NCI-H1048 (cell line): ENCODE results near the gene CABP5.
"Not testable (repeated sequence)": the region's sequence is repeated elsewhere in the genome, so short reads cannot be mapped to it uniquely, and the experiment has no call there.

ENCODE experiments used
- DNase-seq: peaks from one replicate; lab custom pipeline; 2025; lab: John Stamatoyannopoulos, UW

CABP5 gene

GRCh38 chr19:48043675-48044258 is at the start of gene CABP5:
CABP5 (minus strand) TSS chr19:48044079; CDS start chr19:48043922, 157 bp downstream.
- DNase-seq = no peak

- DNase-seq = not testable (repeated sequence)
These were observed 47.3 kb upstream of the CABP5 start for GRCh38 chr19:48091111-48091718.

GRCh38 chr19:48090281-48090802 is 46.5 kb upstream of the CABP5 start:
- peak; percentile 20 for DNase-seq

GRCh38 chr19:48088991-48089390 is 45.1 kb upstream of the CABP5 start:
- DNase-seq = not testable (repeated sequence)

GRCh38 chr19:48085904-48086864 is 42.3 kb upstream of the CABP5 start:
- DNase-seq = no peak

GRCh38 chr19:48085076-48085475 is 41.2 kb upstream of the CABP5 start:
- DNase-seq = no peak

GRCh38 chr19:48081106-48081505 is 37.2 kb upstream of the CABP5 start:
- no peak for DNase-seq

- DNase-seq = not testable (repeated sequence)
These were observed 26.4 kb upstream of the CABP5 start for GRCh38 chr19:48070177-48070769.

GRCh38 chr19:48069435-48069834 is 25.6 kb upstream of the CABP5 start:
- no peak for DNase-seq

GRCh38 chr19:48064509-48064908 is 20.6 kb upstream of the CABP5 start:
- DNase-seq = no peak

GRCh38 chr19:48061401-48062344 is 17.8 kb upstream of the CABP5 start:
- no peak for DNase-seq

GRCh38 chr19:48060381-48060780 is 16.5 kb upstream of the CABP5 start:
- no peak for DNase-seq

- no peak for DNase-seq
These were observed 15.5 kb upstream of the CABP5 start for GRCh38 chr19:48059331-48059730.

- no peak for DNase-seq
These were observed 10.0 kb upstream of the CABP5 start for GRCh38 chr19:48053856-48054255.

GRCh38 chr19:48053076-48053475 is 9.2 kb upstream of the CABP5 start:
- no peak for DNase-seq

GRCh38 chr19:48051335-48052033 is 7.6 kb upstream of the CABP5 start:
- no peak for DNase-seq

- no peak for DNase-seq
These were observed 682 bp upstream of the CABP5 start for GRCh38 chr19:48044561-48044960.

- no peak for DNase-seq
These were observed 1.9 kb downstream of the CABP5 start for GRCh38 chr19:48041877-48042580.

GRCh38 chr19:48036765-48037164 is 7.1 kb downstream of the CABP5 start:
- DNase-seq = no peak

- no peak for DNase-seq
These were observed 10.3 kb downstream of the CABP5 start for GRCh38 chr19:48033604-48034003.
